ENCODE results near the gene SH2D2A. TPM values are rescaled to one million over a fixed set of nuclear protein-coding genes. Genes with fewer than 3 reads are reported as not detected.

Gene SH2D2A
- total and polyA plus RNA-seq, 2 of the 4 experiments (the other 2 are of a cell fraction) = not detected

DNA sequence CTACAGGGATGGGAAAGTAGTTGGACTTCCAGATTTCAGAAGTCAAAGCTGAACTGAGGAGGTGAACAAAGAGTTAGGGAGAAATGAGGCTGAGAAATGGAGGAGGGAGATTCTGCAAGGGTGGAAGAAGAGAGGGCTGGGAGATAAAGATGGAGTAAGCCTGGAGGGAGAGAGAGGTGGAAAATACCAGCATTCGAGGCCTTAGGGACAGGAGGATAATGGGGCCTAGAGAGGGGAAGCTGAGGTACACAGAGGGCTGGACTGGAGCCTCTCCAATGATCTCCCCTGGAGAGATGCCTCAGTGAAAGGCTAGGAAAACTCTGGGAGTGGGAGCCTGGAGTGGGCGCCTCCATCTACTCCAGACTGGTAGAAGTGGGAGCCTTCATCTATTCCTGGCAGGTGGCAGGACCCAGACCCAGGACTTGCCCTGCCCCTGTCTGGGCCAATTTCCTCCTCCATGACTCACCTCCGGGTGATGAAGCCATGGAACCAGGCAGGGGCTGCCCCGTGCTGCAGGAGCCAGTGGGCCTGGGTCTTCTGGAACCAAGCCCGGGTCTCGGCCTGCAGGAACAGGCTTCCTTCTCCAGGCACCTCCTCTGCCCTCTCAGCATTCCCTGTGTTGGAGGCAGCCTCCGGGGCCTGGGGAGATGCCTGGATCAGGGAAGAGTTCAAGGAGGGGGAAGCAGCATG is 1.9 kb downstream of the SH2D2A start:
- H3K4me1 ChIP-seq (ENCODE audit: control insufficient read depth, insufficient read depth, low read length) = peaks cover 14% of the 10 kb centered on the region
- H3K9me3 ChIP-seq (ENCODE audit: control insufficient read depth, insufficient read depth, low read length) = no peaks in the 10 kb centered on the region
- no peak overlapping the region for H2AFZ ChIP-seq (replicated peaks; ENCODE audit: low read length, poor library complexity)
- H4K8ac ChIP-seq (ENCODE audit: low read depth in 2 of 2, low read length in 2 of 2) = no peak overlapping the region
- H3K14ac ChIP-seq (replicated peaks; ENCODE audit: low read depth, low read length) = no peak overlapping the region
- no peak overlapping the region for H3K4ac ChIP-seq (ENCODE audit: low read depth, low read length)
- POLR2A ChIA-PET (ENCODE audit: unreplicated experiment) = interaction anchor here (0.5 kb wide), 2 partner anchors 73 to 149 kb away, joined by 6 to 8 read pairs; no protein-coding TSS in a partner anchor
- no peak overlapping the region for H3K23ac ChIP-seq (ENCODE audit: low read depth, low read length)
- H3K4me3 ChIP-seq (ENCODE audit: insufficient read depth, low read depth, low read length) = no peak overlapping the region
- intact Hi-C loops (cut with micrococcal nuclease) (no loop called here), dilution Hi-C loops (cut with HindIII; ENCODE audit: low sequenced_read_pairs, unreplicated experiment) (no loop called here), in situ Hi-C loops (cut with MboI; ENCODE audit: low sequenced_read_pairs) (no loop called here)
- no peak overlapping the region for H2BK5ac ChIP-seq (ENCODE audit: low read depth, low read length, poor library complexity, severe bottlenecking)
- H2AK9ac ChIP-seq (replicated peaks; ENCODE audit: low read depth, low read length, poor library complexity) = no peak overlapping the region
- H3K27me3 ChIP-seq (ENCODE audit: control insufficient read depth, insufficient read depth, low read length) = peaks cover 35% of the 10 kb centered on the region
- H2AK5ac ChIP-seq (ENCODE audit: low read depth, low read length) = no peak overlapping the region
- H3K36me3 ChIP-seq (ENCODE audit: control insufficient read depth, insufficient read depth, low read length) = no peaks in the 10 kb centered on the region
- H4K20me1 ChIP-seq (ENCODE audit: insufficient read depth, low read length) = no peaks in the 10 kb centered on the region; the same call in 1 of the 2 replicates
- CTCF ChIA-PET = interaction anchor here (0.7 kb wide), 1 partner anchor 8 kb away, joined by 3 read pairs; no protein-coding TSS in a partner anchor
- no peak overlapping the region for H2BK20ac ChIP-seq (ENCODE audit: low read depth, low read length)
- H2BK15ac ChIP-seq (ENCODE audit: low read depth, low read length) = no peak overlapping the region
- H3K79me1 ChIP-seq (ENCODE audit: low read depth in 1 of 2, low read length in 2 of 2) = no peaks in the 10 kb centered on the region
- TF ChIP-seq, protein P1, sequence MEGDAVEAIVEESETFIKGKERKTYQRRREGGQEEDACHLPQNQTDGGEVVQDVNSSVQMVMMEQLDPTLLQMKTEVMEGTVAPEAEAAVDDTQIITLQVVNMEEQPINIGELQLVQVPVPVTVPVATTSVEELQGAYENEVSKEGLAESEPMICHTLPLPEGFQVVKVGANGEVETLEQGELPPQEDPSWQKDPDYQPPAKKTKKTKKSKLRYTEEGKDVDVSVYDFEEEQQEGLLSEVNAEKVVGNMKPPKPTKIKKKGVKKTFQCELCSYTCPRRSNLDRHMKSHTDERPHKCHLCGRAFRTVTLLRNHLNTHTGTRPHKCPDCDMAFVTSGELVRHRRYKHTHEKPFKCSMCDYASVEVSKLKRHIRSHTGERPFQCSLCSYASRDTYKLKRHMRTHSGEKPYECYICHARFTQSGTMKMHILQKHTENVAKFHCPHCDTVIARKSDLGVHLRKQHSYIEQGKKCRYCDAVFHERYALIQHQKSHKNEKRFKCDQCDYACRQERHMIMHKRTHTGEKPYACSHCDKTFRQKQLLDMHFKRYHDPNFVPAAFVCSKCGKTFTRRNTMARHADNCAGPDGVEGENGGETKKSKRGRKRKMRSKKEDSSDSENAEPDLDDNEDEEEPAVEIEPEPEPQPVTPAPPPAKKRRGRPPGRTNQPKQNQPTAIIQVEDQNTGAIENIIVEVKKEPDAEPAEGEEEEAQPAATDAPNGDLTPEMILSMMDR (conservative IDR thresholded peaks at IDR 0.05; ENCODE audit: low read depth, low read length) = no peak
- TF ChIP-seq FOS (IDR thresholded peaks at IDR 0.05; ENCODE audit: low read depth, low read length) = 0 out of 2 replicates have a peak, but pooled peaks have one; percentile 11
- H3K56ac ChIP-seq (ENCODE audit: extremely low read depth, insufficient read depth, low read length) = no peak overlapping the region
- no peak overlapping the region for H3K9ac ChIP-seq (ENCODE audit: low read depth, low read length)
- ATAC-seq (ENCODE audit: low read depth) = no peak
- no peak overlapping the region for H3K18ac ChIP-seq (ENCODE audit: low read depth, low read length)
- no peak overlapping the region for H4K91ac ChIP-seq (ENCODE audit: insufficient read depth, low read depth, low read length)
- H2BK120ac ChIP-seq (ENCODE audit: low read depth, low read length) = no peak overlapping the region
- no peak overlapping the region for H4K5ac ChIP-seq (ENCODE audit: low read depth, low read length)
- 58% methylated on average over 2 of the region's 7 CpGs; no CpG with 5 or more reads in 1 of the 2 experiments for WGBS, 2 experiments (ENCODE audit: extremely low coverage in 2 of 2, insufficient read length in 1 of 2)
- no peak for DNase-seq
- no peaks in the 10 kb centered on the region; the same call in 1 of the 2 replicates for H3K9me1 ChIP-seq (ENCODE audit: insufficient read depth, low read length)
- H3K4me2 ChIP-seq (ENCODE audit: low read depth, low read length) = no peak overlapping the region
- no peak overlapping the region for H3K27ac ChIP-seq (ENCODE audit: insufficient read depth, low read length)
- BruUV-seq (replicated peaks) = no TSS peak
